RWPE2 (cell line): ENCODE results near the gene ZFYVE28.

Source experiments
- ATAC-seq: fragments of 200-7000 bp; cut with Tn5 transposase; 3 replicates; pipeline ENCODE4 v1.9.1; 2021; ENCODE audit warnings: low read depth
- DNase-seq: peaks from one replicate; pipeline ENCODE4 v3.0.0-alpha.2; 2020; ENCODE audit warnings: low spot score
- H3K27ac ChIP-seq: fragments of 450-650 bp; 2 replicates; pipeline ENCODE4 v1.5.1; 2017; ENCODE audit warnings: mild to moderate bottlenecking; ENCODE audit not compliant: poor library complexity, severe bottlenecking
- H3K27me3 ChIP-seq: fragments of 250-450 bp; sonication (Bioruptor Pico); 2 replicates; pipeline ENCODE4 v1.5.1; 2021; ENCODE audit warnings: mild to moderate bottlenecking, moderate library complexity; ENCODE audit not compliant: insufficient read depth, poor library complexity, severe bottlenecking
- H3K36me3 ChIP-seq: fragments of 250-450 bp; sonication (Bioruptor Pico); 2 replicates; pipeline ENCODE4 v1.5.1; 2020; ENCODE audit warnings: low read depth, mild to moderate bottlenecking, moderate library complexity
- H3K4me1 ChIP-seq: fragments of 250-450 bp; sonication (Bioruptor Pico); 2 replicates; pipeline ENCODE4 v1.5.1; 2021; ENCODE audit warnings: mild to moderate bottlenecking, moderate library complexity; ENCODE audit not compliant: insufficient read depth, poor library complexity, severe bottlenecking
- H3K4me3 ChIP-seq: fragments of 250-450 bp; sonication (Bioruptor Pico); 2 replicates; pipeline ENCODE4 v1.5.1; 2021; ENCODE audit warnings: mild to moderate bottlenecking, moderate library complexity; ENCODE audit not compliant: severe bottlenecking
- H3K9me3 ChIP-seq: fragments of 250-450 bp; sonication (Bioruptor Pico); 2 replicates; pipeline ENCODE4 v1.5.1; 2021; ENCODE audit warnings: mild to moderate bottlenecking, moderate library complexity; ENCODE audit not compliant: severe bottlenecking
- CTCF ChIP-seq: fragments of 450-650 bp; IDR thresholded peaks from one replicate; pipeline ENCODE4 v1.5.1; 2017; ENCODE audit warnings: mild to moderate bottlenecking, moderate library complexity; ENCODE audit not compliant: poor library complexity, severe bottlenecking

Gene ZFYVE28

DNA sequence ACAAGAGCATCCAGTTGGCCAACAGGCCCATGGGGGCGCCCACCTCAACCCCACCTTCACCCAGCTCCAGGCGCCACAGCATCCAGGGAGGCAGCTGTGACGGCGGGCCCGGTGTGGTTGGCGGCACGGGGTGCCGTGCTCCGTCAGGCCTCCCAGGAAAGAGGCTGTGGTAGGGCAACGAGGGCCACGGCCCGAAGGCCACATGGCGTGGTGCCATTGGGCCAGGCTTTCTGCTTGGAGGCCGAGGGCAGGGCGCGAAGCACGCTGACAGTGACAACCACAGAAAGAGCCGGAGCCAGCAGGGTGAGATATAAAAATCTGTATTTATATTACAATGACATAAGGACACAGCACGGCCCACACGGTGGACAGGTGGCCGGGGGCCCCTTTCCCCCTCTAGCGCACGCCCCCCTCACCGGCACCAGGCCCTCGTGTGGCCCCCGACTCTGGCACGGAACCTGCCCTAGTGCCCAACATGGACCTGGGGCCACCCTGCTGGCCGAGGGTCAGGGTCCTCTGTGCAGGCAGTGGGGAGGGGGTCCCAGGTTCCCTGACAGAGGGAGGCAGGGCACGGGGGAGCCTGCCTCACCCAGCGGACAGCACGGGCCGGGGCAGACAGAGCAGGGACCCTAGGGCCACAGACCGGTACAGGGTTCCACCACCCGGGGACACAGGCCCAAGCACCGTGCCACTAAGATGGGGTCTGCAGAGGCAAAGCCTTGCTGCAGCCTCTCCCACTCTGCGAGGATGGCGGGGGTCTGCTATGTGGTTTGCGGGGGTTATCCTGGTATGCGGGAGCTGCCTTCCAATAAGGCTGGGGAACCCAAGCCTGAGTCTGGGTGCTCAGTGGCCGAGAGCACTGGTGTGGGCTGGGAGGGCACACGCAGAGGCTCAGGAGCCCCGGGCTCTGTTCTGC is 171.1 kb downstream of the ZFYVE28 start:
- H3K4me3 ChIP-seq, result no peak overlapping the region
- TF ChIP-seq CTCF, result no peak
- no peak overlapping the region for H3K27ac ChIP-seq
- no peaks in the 10 kb centered on the region for H3K9me3 ChIP-seq
- H3K27me3 ChIP-seq, result no peaks in the 10 kb centered on the region
- no peaks in the 10 kb centered on the region for H3K4me1 ChIP-seq
- H3K36me3 ChIP-seq, result no peaks in the 10 kb centered on the region
- ATAC-seq (no peak), DNase-seq (no peak)

GRCh38 chr4:2246384-2247127 is 171.9 kb downstream of the ZFYVE28 start:
- DNase-seq (no peak), ATAC-seq (no peak)
- H3K4me3 ChIP-seq, result no peak overlapping the region
- H3K9me3 ChIP-seq, result no peaks in the 10 kb centered on the region
- no peak for TF ChIP-seq CTCF
- no peak overlapping the region for H3K27ac ChIP-seq
- H3K4me1 ChIP-seq, result no peaks in the 10 kb centered on the region
- no peaks in the 10 kb centered on the region for H3K36me3 ChIP-seq
- no peaks in the 10 kb centered on the region for H3K27me3 ChIP-seq

GRCh38 chr4:2245787-2246275 is 172.6 kb downstream of the ZFYVE28 start:
- no peak overlapping the region for H3K4me3 ChIP-seq
- no peaks in the 10 kb centered on the region for H3K9me3 ChIP-seq
- H3K36me3 ChIP-seq, result 0 out of 2 replicates have a peak, but pooled peaks cover 2% of the 10 kb centered on the region
- H3K27me3 ChIP-seq, result no peaks in the 10 kb centered on the region
- ATAC-seq, result no peak
- no peak for TF ChIP-seq CTCF
- H3K4me1 ChIP-seq, result peaks cover 1% of the 10 kb centered on the region
- H3K27ac ChIP-seq, result no peak overlapping the region
- DNase-seq, result no peak

GRCh38 chr4:2245057-2245786 is 173.2 kb downstream of the ZFYVE28 start:
- Histone ChIP-seq H3K36me3 (peaks cover 7% of the 10 kb centered on the region; the same call in 1 of the 2 replicates), H3K27ac (no peak overlapping the region), H3K4me1 (peaks cover 6% of the 10 kb centered on the region), H3K27me3 (no peaks in the 10 kb centered on the region), H3K9me3 (no peaks in the 10 kb centered on the region), H3K4me3 (no peak overlapping the region)
- DNase-seq (no peak), ATAC-seq (no peak)
- TF ChIP-seq CTCF, result no peak
